WTC11 (cell line): ENCODE results near the gene PGAP2. TPM values are rescaled to one million over a fixed set of nuclear protein-coding genes. Genes with fewer than 3 reads are reported as not detected.

Experiments used
- ATAC-seq: fragments of 200-7000 bp; cut with Tn5 transposase; 2 replicates; pipeline ENCODE4 v1.10.0; 2021; ENCODE audit warnings: mild to moderate bottlenecking, moderate library complexity
- CTCF ChIA-PET: fragments of 300-600 bp; sonication (Branson Sonifier 250); formaldehyde crosslinking; loops from one replicate; lab custom pipeline; 2021; ENCODE audit warnings: antibody characterized with exemption; lab: Charles Lee
- POLR2A ChIA-PET: fragments of 350-600 bp; sonication (Branson Sonifier 250); formaldehyde crosslinking; loops from one replicate; lab custom pipeline; 2021; ENCODE audit warnings: antibody characterized with exemption; lab: Charles Lee
- DNase-seq: peaks from one replicate; pipeline ENCODE4 v3.0.0; 2021; ENCODE audit warnings: low spot score
- H3K27ac Mint-ChIP-seq: 2 replicates; pipeline ENCODE4 v1.8.0; 2021; ENCODE audit warnings: mixed read lengths
- H3K27me3 Mint-ChIP-seq: 2 replicates; pipeline ENCODE4 v1.8.0; 2021; ENCODE audit warnings: low read depth, mild to moderate bottlenecking, moderate library complexity, mixed read lengths
- H3K36me3 Mint-ChIP-seq: 2 replicates; pipeline ENCODE4 v1.8.0; 2021; ENCODE audit warnings: mixed read lengths
- H3K4me1 Mint-ChIP-seq: 2 replicates; pipeline ENCODE4 v1.8.0; 2022; ENCODE audit warnings: mixed read lengths
- H3K4me3 Mint-ChIP-seq: 2 replicates; pipeline ENCODE4 v1.8.0; 2021; ENCODE audit warnings: mild to moderate bottlenecking, moderate library complexity, mixed read lengths
- H3K9me3 Mint-ChIP-seq: 2 replicates; pipeline ENCODE4 v1.8.0; 2021; ENCODE audit warnings: mixed read lengths
- AFF4 ChIP-seq: sonication (generic); formaldehyde crosslinking; IDR thresholded peaks from 2 replicates; pipeline ENCODE4 v1.8.1; 2023; ENCODE audit warnings: mild to moderate bottlenecking, missing genetic modification reagents, borderline replicate concordance
- CREB1 ChIP-seq: sonication (generic); formaldehyde crosslinking; IDR thresholded peaks from 2 replicates; pipeline ENCODE4 v1.8.0; 2023; ENCODE audit warnings: mild to moderate bottlenecking, missing genetic modification reagents
- CTCF ChIP-seq: fragments of 200-600 bp; IDR thresholded peaks from 2 replicates; pipeline ENCODE4 v1.8.0; 2022; ENCODE audit warnings: antibody characterized with exemption
- E2F1 ChIP-seq: sonication (generic); formaldehyde crosslinking; IDR thresholded peaks from 2 replicates; pipeline ENCODE4 v1.8.0; 2022; ENCODE audit warnings: mild to moderate bottlenecking, missing genetic modification reagents
- FOXK1 ChIP-seq: sonication (generic); formaldehyde crosslinking; IDR thresholded peaks from 2 replicates; pipeline ENCODE4 v1.8.0; 2022; ENCODE audit warnings: mild to moderate bottlenecking, moderate library complexity, missing genetic modification reagents
- GTF2I ChIP-seq: fragments of 250-450 bp; sonication (Bioruptor Pico); conservative IDR thresholded peaks from 2 replicates; pipeline ENCODE4 v1.4.0; 2021; ENCODE audit warnings: mild to moderate bottlenecking
- HMGA2 ChIP-seq: fragments of 250-450 bp; sonication (Bioruptor Pico); IDR thresholded peaks from 2 replicates; pipeline ENCODE4 v1.4.0; 2021; ENCODE audit warnings: mild to moderate bottlenecking, moderate library complexity
- IRF1 ChIP-seq: sonication (generic); formaldehyde crosslinking; IDR thresholded peaks from 2 replicates; pipeline ENCODE4 v1.8.0; 2023; ENCODE audit warnings: missing genetic modification reagents
- IRF2 ChIP-seq: sonication (generic); formaldehyde crosslinking; IDR thresholded peaks from 2 replicates; pipeline ENCODE4 v1.8.0; 2022; ENCODE audit warnings: low read depth, missing genetic modification reagents, borderline replicate concordance
- MAX ChIP-seq: sonication (generic); formaldehyde crosslinking; IDR thresholded peaks from 2 replicates; pipeline ENCODE4 v1.8.0; 2022; ENCODE audit warnings: mild to moderate bottlenecking, missing genetic modification reagents
- MLX ChIP-seq: sonication (generic); formaldehyde crosslinking; IDR thresholded peaks from 2 replicates; pipeline ENCODE4 v1.8.1; 2023; ENCODE audit warnings: mild to moderate bottlenecking, missing genetic modification reagents, moderate library complexity
- MXD4 ChIP-seq: fragments of 250-450 bp; sonication (Bioruptor Pico); IDR thresholded peaks from 2 replicates; pipeline ENCODE4 v1.8.0; 2021; ENCODE audit warnings: mild to moderate bottlenecking, moderate library complexity, borderline replicate concordance
- NFATC4 ChIP-seq: fragments of 250-450 bp; sonication (Bioruptor Pico); IDR thresholded peaks from 2 replicates; pipeline ENCODE4 v1.9.0; 2021; ENCODE audit warnings: mild to moderate bottlenecking
- NFYB ChIP-seq: sonication (generic); formaldehyde crosslinking; conservative IDR thresholded peaks from 2 replicates; pipeline ENCODE4 v1.8.0; 2022; ENCODE audit warnings: low read depth, missing genetic modification reagents
- NR1H2 ChIP-seq: sonication (generic); formaldehyde crosslinking; IDR thresholded peaks from 2 replicates; pipeline ENCODE4 v1.9.0; 2021; ENCODE audit warnings: mild to moderate bottlenecking, moderate library complexity, missing genetic modification reagents
- NR3C1 ChIP-seq: sonication (generic); formaldehyde crosslinking; conservative IDR thresholded peaks from 2 replicates; pipeline ENCODE4 v1.8.1; 2023; ENCODE audit warnings: low read depth, mild to moderate bottlenecking, missing genetic modification reagents
- PRRX2 ChIP-seq: fragments of 250-450 bp; sonication (Bioruptor Pico); IDR thresholded peaks from 2 replicates; pipeline ENCODE4 v1.8.0; 2021; ENCODE audit warnings: mild to moderate bottlenecking
- TP53 ChIP-seq: sonication (generic); formaldehyde crosslinking; IDR thresholded peaks from 2 replicates; pipeline ENCODE4 v1.8.1; 2023; ENCODE audit warnings: mild to moderate bottlenecking, missing genetic modification reagents
- ZNF138 ChIP-seq: sonication (generic); formaldehyde crosslinking; conservative IDR thresholded peaks from 2 replicates; pipeline ENCODE4 v1.8.1; 2022; ENCODE audit warnings: mild to moderate bottlenecking, moderate library complexity, missing genetic modification reagents
- ZNF317 ChIP-seq: sonication (generic); formaldehyde crosslinking; IDR thresholded peaks from 2 replicates; pipeline ENCODE4 v1.8.1; 2023; ENCODE audit warnings: low read depth, mild to moderate bottlenecking, moderate library complexity, missing genetic modification reagents, borderline replicate concordance
- ZNF416 ChIP-seq: fragments of 250-450 bp; sonication (Bioruptor Pico); IDR thresholded peaks from 2 replicates; pipeline ENCODE4 v1.9.0; 2021; ENCODE audit warnings: mild to moderate bottlenecking, inconsistent platforms
- ZNF671 ChIP-seq: fragments of 250-450 bp; sonication (Bioruptor Pico); IDR thresholded peaks from 2 replicates; pipeline ENCODE4 v1.8.0; 2021; ENCODE audit warnings: mild to moderate bottlenecking
- ZSCAN18 ChIP-seq: fragments of 250-450 bp; sonication (Bioruptor Pico); IDR thresholded peaks from 2 replicates; pipeline ENCODE4 v2.1.2; 2022; ENCODE audit warnings: mild to moderate bottlenecking, moderate library complexity
- total RNA-seq: library from RNA; stranded (reverse); gene quantifications from 3 replicates; pipeline ENCODE4 v1.2.3, GENCODE V29; 2021

Gene PGAP2
- total RNA-seq, 1 experiment from 2014 or later = 43.0 TPM

- TF ChIP-seq E2F1 = 0 out of 2 replicates have a peak, but pooled peaks have one; percentile 64
- no peak for TF ChIP-seq CTCF
- peak; percentile 89 for TF ChIP-seq CREB1 (CRISPR knock-in tag)
- TF ChIP-seq IRF2 = no peak
- no peak for TF ChIP-seq AFF4 (CRISPR knock-in tag)
- TF ChIP-seq IRF1 (CRISPR knock-in tag) = no peak
- TF ChIP-seq FOXK1 (CRISPR knock-in tag) = peak; percentile 65
- no peak for TF ChIP-seq NFATC4 (CRISPR knock-in tag)
- 0 out of 2 replicates have a peak, but pooled peaks have one; percentile 26 for TF ChIP-seq MLX (CRISPR knock-in tag)
- TF ChIP-seq GTF2I = no peak
- TF ChIP-seq ZNF671 (CRISPR knock-in tag) = no peak
- TF ChIP-seq MAX (CRISPR knock-in tag) = peak; percentile 98
- TF ChIP-seq ZNF317 (CRISPR knock-in tag) = peak; percentile 47; the same call in 1 of the 2 replicates
- TF ChIP-seq PRRX2 (CRISPR knock-in tag) = 0 out of 2 replicates have a peak, but pooled peaks have one; percentile 16
- TF ChIP-seq ZNF416 (CRISPR knock-in tag) = no peak
- TF ChIP-seq, all 79 proteins: peak for 33
These were observed 10.8 kb upstream of the PGAP2 start, which contains the start of gene NUP98 (continued) for GRCh38 chr11:3797329-3798090.

- H3K4me1 Mint-ChIP-seq = peaks cover 17% of the 10 kb centered on the region
- DNase-seq (no peak), ATAC-seq (no peak)
- H3K27me3 Mint-ChIP-seq = no peaks in the 10 kb centered on the region
- no peak overlapping the region for H3K4me3 Mint-ChIP-seq
- CTCF ChIA-PET = interaction anchor here (4.7 kb wide), 1 partner anchor 9 kb away, joined by 52 read pairs; the partner anchor contains the start of gene PGAP2
- no peak overlapping the region for H3K27ac Mint-ChIP-seq
- peaks cover 11% of the 10 kb centered on the region; the same call in 1 of the 2 replicates for H3K36me3 Mint-ChIP-seq
- POLR2A ChIA-PET = no interaction called here
- no peaks in the 10 kb centered on the region for H3K9me3 Mint-ChIP-seq
- TF ChIP-seq E2F1 (no peak), NFYB (CRISPR knock-in tag) (no peak), TP53 (CRISPR knock-in tag) (no peak), ZNF138 (CRISPR knock-in tag) (no peak), NR1H2 (CRISPR knock-in tag) (no peak), NR3C1 (CRISPR knock-in tag) (no peak), HMGA2 (no peak), ZSCAN18 (CRISPR knock-in tag) (no peak), MXD4 (CRISPR knock-in tag) (no peak)
These were observed 9.2 kb upstream of the PGAP2 start for GRCh38 chr11:3799143-3799542.
